ENCODE measurements around the gene DLGAP5. TPM values are rescaled to one million over a fixed set of nuclear protein-coding genes. Genes with fewer than 3 reads are reported as not detected.

The DLGAP5 gene
- total and polyA plus RNA-seq, 2 of the 4 experiments (the other 2 are of a cell fraction), result 14.9 to 19.0 TPM

- Histone ChIP-seq H2AK9ac (replicated peaks; ENCODE audit: low read depth, low read length, poor library complexity) (no peak overlapping the region), H2AFZ (replicated peaks; ENCODE audit: low read length, poor library complexity) (no peak overlapping the region), H4K20me1 (ENCODE audit: insufficient read depth, low read length) (no peaks in the 10 kb centered on the region), H3K9me1 (ENCODE audit: insufficient read depth, low read length) (no peaks in the 10 kb centered on the region), H2BK15ac (ENCODE audit: low read depth, low read length) (no peak overlapping the region), H3K36me3 (ENCODE audit: control insufficient read depth, insufficient read depth, low read length) (no peaks in the 10 kb centered on the region), H3K4ac (ENCODE audit: low read depth, low read length) (no peak overlapping the region), H4K5ac (ENCODE audit: low read depth, low read length) (no peak overlapping the region), H2BK5ac (ENCODE audit: low read depth, low read length, poor library complexity, severe bottlenecking) (no peak overlapping the region), H4K8ac (ENCODE audit: low read depth in 2 of 2, low read length in 2 of 2) (no peak overlapping the region), H3K23ac (ENCODE audit: low read depth, low read length) (no peak overlapping the region), H3K9ac (ENCODE audit: low read depth, low read length) (no peak overlapping the region), H2BK120ac (ENCODE audit: low read depth, low read length) (no peak overlapping the region), H2BK20ac (ENCODE audit: low read depth, low read length) (no peak overlapping the region), H3K9me3 (ENCODE audit: control insufficient read depth, insufficient read depth, low read length) (no peaks in the 10 kb centered on the region), H3K4me3 (ENCODE audit: insufficient read depth, low read depth, low read length) (no peak overlapping the region), H3K14ac (replicated peaks; ENCODE audit: low read depth, low read length) (no peak overlapping the region), H3K79me1 (ENCODE audit: low read depth in 1 of 2, low read length in 2 of 2) (no peaks in the 10 kb centered on the region), H2AK5ac (ENCODE audit: low read depth, low read length) (no peak overlapping the region), H3K27ac (ENCODE audit: insufficient read depth, low read length) (no peak overlapping the region), H3K27me3 (ENCODE audit: control insufficient read depth, insufficient read depth, low read length) (peaks cover 14% of the 10 kb centered on the region), H3K4me1 (ENCODE audit: control insufficient read depth, insufficient read depth, low read length) (no peaks in the 10 kb centered on the region), H3K56ac (ENCODE audit: extremely low read depth, insufficient read depth, low read length) (no peak overlapping the region), H4K91ac (ENCODE audit: insufficient read depth, low read depth, low read length) (no peak overlapping the region), H3K18ac (ENCODE audit: low read depth, low read length) (no peak overlapping the region), H3K4me2 (ENCODE audit: low read depth, low read length) (no peak overlapping the region)
- ChIA-PET CTCF (no interaction called here), POLR2A (ENCODE audit: unreplicated experiment) (interaction anchor here (0.6 kb wide), 1 partner anchor 512 kb away, joined by 4 read pairs; no protein-coding TSS in a partner anchor)
- no CpG with 5 or more reads among the region's 1 CpG for WGBS, 2 experiments (ENCODE audit: extremely low coverage in 2 of 2, insufficient read length in 1 of 2)
- in situ Hi-C loops (cut with MboI; ENCODE audit: low sequenced_read_pairs), result loop anchor here (25.0 kb wide), 1 partner anchor 1248 kb away; no protein-coding TSS in a partner anchor
- no TSS peak for BruUV-seq (replicated peaks)
- TF ChIP-seq FOS (IDR thresholded peaks at IDR 0.05; ENCODE audit: low read depth, low read length) (no peak), RCOR1 (IDR thresholded peaks at IDR 0.05; ENCODE audit: insufficient replicate concordance, low read length) (no peak), SMC3 (IDR thresholded peaks at IDR 0.05; ENCODE audit: low read depth, low read length) (no peak), RAD21 (IDR thresholded peaks at IDR 0.05; ENCODE audit: low read length) (no peak), MAFK (IDR thresholded peaks at IDR 0.05; ENCODE audit: low read depth, low read length) (no peak), ELK1 (IDR thresholded peaks at IDR 0.05; ENCODE audit: borderline replicate concordance, low read depth, low read length) (no peak), CTCF (conservative IDR thresholded peaks at IDR 0.05; ENCODE audit: low read depth, low read length) (no peak), POLR2A (IDR thresholded peaks at IDR 0.05; ENCODE audit: low read depth, low read length) (no peak), MAZ (IDR thresholded peaks at IDR 0.05; ENCODE audit: borderline replicate concordance, low read depth, low read length) (no peak), BHLHE40 (IDR thresholded peaks at IDR 0.05; ENCODE audit: low read depth, low read length) (no peak), RFX5 (IDR thresholded peaks at IDR 0.05; ENCODE audit: low read depth, low read length) (no peak), CHD1 (IDR thresholded peaks at IDR 0.05; ENCODE audit: low read depth, low read length) (no peak), MXI1 (IDR thresholded peaks at IDR 0.05; ENCODE audit: borderline replicate concordance, low read depth, low read length) (no peak)
- DNase-seq, result no peak
- intact Hi-C loops (cut with micrococcal nuclease), result no loop called here
- no peak for ATAC-seq (ENCODE audit: low read depth)
- dilution Hi-C loops (cut with HindIII; ENCODE audit: low sequenced_read_pairs, unreplicated experiment), result no loop called here
Measured at GRCh38 chr14:55239320-55239719, 47.9 kb upstream of the DLGAP5 start.
